ENCODE measurements around the gene NAGS. TPM values are rescaled to one million over a fixed set of nuclear protein-coding genes. Genes with fewer than 3 reads are reported as not detected.
"Not testable (repeated sequence)": the region's sequence is repeated elsewhere in the genome, so short reads cannot be mapped to it uniquely, and the experiment has no call there.

The NAGS gene
- polyA plus RNA-seq, 1 donor (not counting 4 experiments of a cell fraction or from before 2014, with no cell fraction given), result 1.8 TPM

DNA sequence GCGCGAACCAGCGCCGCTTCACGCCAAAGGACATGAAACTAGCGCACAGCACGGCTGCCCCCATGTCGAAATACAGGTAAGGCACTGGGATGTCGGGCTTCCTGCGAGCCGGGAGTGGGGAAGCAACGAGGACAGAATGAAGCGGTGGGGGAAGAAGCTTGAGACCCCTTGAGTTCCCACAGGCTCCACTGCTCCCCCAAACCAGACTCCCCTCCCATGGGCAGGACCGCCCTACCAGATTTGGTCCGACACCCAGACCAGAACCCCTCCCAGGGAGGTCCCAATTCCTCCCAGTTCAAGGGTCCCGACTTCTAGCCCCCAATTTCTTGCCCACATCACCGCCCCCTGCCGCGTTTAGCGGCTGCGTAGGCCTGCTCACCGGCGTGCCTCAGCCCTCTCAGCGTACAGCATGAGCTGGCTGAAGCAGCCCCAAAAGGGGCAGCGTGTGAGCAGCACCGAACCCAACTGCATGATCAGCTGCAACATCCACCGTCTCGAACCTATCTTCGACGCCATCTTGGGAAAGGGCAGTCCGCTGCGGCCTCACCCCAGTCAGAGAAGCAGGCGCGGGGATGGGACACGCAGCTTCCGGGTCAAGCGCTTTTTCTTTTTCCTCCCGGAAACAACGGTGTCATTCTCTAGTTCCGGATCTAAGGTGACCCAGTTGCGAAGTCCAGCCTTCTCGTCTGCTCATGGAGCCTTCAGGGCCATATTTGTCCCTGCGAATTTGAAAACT is 10.2 kb downstream of the NAGS start, which contains the start of gene TMEM101:
TSS of gene TMEM101 (minus strand) at position 527 of the 736 bp plus-strand sequence. CDS start at position 516, 11 bp downstream.
- dilution Hi-C loops (cut with MboI; ENCODE audit: extremely low pct_ligation_motif_present, low sequenced_read_pairs), result no loop called here
- peak; percentile 32 for FAIRE-seq

DNA sequence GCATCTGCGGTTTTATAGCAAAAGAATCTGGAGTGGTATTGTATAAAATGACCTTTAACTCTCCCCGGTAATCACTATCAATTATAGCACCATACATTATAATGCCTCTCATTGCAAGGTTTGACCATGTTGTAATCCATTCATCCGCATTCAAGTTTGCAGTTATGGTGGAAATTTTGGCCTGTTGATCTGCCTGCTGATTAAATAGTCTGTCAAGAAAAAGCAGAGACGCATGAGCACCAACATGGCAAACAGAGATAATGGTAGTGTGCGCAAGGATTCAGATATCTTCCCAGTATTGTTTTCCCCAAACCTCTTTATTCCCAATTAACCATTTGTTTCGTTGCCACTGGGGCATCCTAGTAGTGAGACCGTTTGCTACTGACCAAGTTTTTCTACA is 16.8 kb downstream of the NAGS start:
- FAIRE-seq; dilution Hi-C loops (cut with MboI; ENCODE audit: extremely low pct_ligation_motif_present, low sequenced_read_pairs): not testable (repeated sequence)

More for the DNA sequence above, 10.2 kb downstream of the NAGS start, which contains the start of gene TMEM101:
- no peak for DNase-seq (ENCODE audit: low read depth, low spot score)
- H3K27me3 ChIP-seq (ENCODE audit: control insufficient read depth, extremely low read depth, insufficient read depth, low read length), result no peaks in the 10 kb centered on the region
- H3K36me3 ChIP-seq (ENCODE audit: control insufficient read depth in 2 of 2, extremely low read depth in 1 of 2, insufficient read depth in 2 of 2, low read length in 2 of 2), result peaks cover 10 to 11% of the 10 kb centered on the region in 2 experiments
- H3K4me3 ChIP-seq (ENCODE audit: control insufficient read depth in 2 of 3, extremely low read depth in 1 of 3, insufficient read depth in 2 of 3, low read depth in 1 of 3, low read length in 3 of 3), result peak within 1 kb of the TSS; percentile 81 to 100 (median 83)
- no peaks in the 10 kb centered on the region for H3K9me3 ChIP-seq (ENCODE audit: control insufficient read depth, low read depth, low read length)
- TF ChIP-seq EZH2 (IDR thresholded peaks at IDR 0.05; ENCODE audit: low read length), result no peak
- TF ChIP-seq, protein P1, sequence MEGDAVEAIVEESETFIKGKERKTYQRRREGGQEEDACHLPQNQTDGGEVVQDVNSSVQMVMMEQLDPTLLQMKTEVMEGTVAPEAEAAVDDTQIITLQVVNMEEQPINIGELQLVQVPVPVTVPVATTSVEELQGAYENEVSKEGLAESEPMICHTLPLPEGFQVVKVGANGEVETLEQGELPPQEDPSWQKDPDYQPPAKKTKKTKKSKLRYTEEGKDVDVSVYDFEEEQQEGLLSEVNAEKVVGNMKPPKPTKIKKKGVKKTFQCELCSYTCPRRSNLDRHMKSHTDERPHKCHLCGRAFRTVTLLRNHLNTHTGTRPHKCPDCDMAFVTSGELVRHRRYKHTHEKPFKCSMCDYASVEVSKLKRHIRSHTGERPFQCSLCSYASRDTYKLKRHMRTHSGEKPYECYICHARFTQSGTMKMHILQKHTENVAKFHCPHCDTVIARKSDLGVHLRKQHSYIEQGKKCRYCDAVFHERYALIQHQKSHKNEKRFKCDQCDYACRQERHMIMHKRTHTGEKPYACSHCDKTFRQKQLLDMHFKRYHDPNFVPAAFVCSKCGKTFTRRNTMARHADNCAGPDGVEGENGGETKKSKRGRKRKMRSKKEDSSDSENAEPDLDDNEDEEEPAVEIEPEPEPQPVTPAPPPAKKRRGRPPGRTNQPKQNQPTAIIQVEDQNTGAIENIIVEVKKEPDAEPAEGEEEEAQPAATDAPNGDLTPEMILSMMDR (optimal IDR thresholded peaks at IDR 0.05 in 1 of 3, IDR thresholded peaks at IDR 0.05 in 1 of 3, conservative IDR thresholded peaks at IDR 0.05 in 1 of 3; ENCODE audit: extremely low read depth in 1 of 3, insufficient read depth in 2 of 3, low read length in 3 of 3), result no peak
- peaks cover 10% of the 10 kb centered on the region for H3K4me1 ChIP-seq (ENCODE audit: control insufficient read depth, extremely low read depth, insufficient read depth, low read length)
- H4K20me1 ChIP-seq (ENCODE audit: control insufficient read depth, extremely low read depth, insufficient read depth, low read length), result no peaks in the 10 kb centered on the region
- H3K9ac ChIP-seq (ENCODE audit: control insufficient read depth, extremely low read depth, insufficient read depth, low read length), result peak within 1 kb of the TSS; percentile 92
- peaks cover 11% of the 10 kb centered on the region for H3K79me2 ChIP-seq (ENCODE audit: control insufficient read depth, insufficient read depth, low read length)
- H3K9me1 ChIP-seq (ENCODE audit: control insufficient read depth, extremely low read depth, insufficient read depth, low read length), result no peaks in the 10 kb centered on the region
- H3K27ac ChIP-seq (ENCODE audit: control insufficient read depth, insufficient read depth, low read length), result peak within 1 kb of the TSS; percentile 82
- peak within 1 kb of the TSS; percentile 99 for H2AFZ ChIP-seq (ENCODE audit: control insufficient read depth, low read length)
- peak within 1 kb of the TSS; percentile 88 for H3K4me2 ChIP-seq (ENCODE audit: control insufficient read depth, extremely low read depth, insufficient read depth, low read depth, low read length)

More for the DNA sequence above, 16.8 kb downstream of the NAGS start:
- not testable (repeated sequence) for H3K27me3 ChIP-seq (ENCODE audit: control insufficient read depth, extremely low read depth, insufficient read depth, low read length); H3K4me2 ChIP-seq (ENCODE audit: control insufficient read depth, extremely low read depth, insufficient read depth, low read depth, low read length); H4K20me1 ChIP-seq (ENCODE audit: control insufficient read depth, extremely low read depth, insufficient read depth, low read length); H2AFZ ChIP-seq (ENCODE audit: control insufficient read depth, low read length); H3K4me1 ChIP-seq (ENCODE audit: control insufficient read depth, extremely low read depth, insufficient read depth, low read length); H3K9me3 ChIP-seq (ENCODE audit: control insufficient read depth, low read depth, low read length); H3K79me2 ChIP-seq (ENCODE audit: control insufficient read depth, insufficient read depth, low read length); H3K27ac ChIP-seq (ENCODE audit: control insufficient read depth, insufficient read depth, low read length); H3K9me1 ChIP-seq (ENCODE audit: control insufficient read depth, extremely low read depth, insufficient read depth, low read length); DNase-seq (ENCODE audit: low read depth, low spot score); H3K4me3 ChIP-seq (ENCODE audit: control insufficient read depth in 2 of 3, extremely low read depth in 1 of 3, insufficient read depth in 2 of 3, low read depth in 1 of 3, low read length in 3 of 3); H3K9ac ChIP-seq (ENCODE audit: control insufficient read depth, extremely low read depth, insufficient read depth, low read length)
- peaks cover 11 to 13% of the 10 kb centered on the region in 2 experiments for H3K36me3 ChIP-seq (ENCODE audit: control insufficient read depth in 2 of 2, extremely low read depth in 1 of 2, insufficient read depth in 2 of 2, low read length in 2 of 2)
